Memory B cell (primary cell): ENCODE measurements around the gene RBM39.

Source experiments
- ATAC-seq: fragments of 150-1000 bp; cut with Tn5 transposase; 2 replicates; pipeline ENCODE4 v1.10.0; 2021; ENCODE audit warnings: low read depth, mild to moderate bottlenecking, moderate library complexity
- DNase-seq, 2 donors: peaks; one replicate each; pipeline ENCODE4 v3.0.0; 2022; ENCODE audit warnings: low spot score in 2 of 2
- H3K27ac Mint-ChIP-seq: one replicate; pipeline ENCODE4 v1.8.0; 2022; ENCODE audit warnings: mild to moderate bottlenecking, moderate library complexity, mixed read lengths
- H3K27me3 Mint-ChIP-seq: one replicate; pipeline ENCODE4 v1.8.0; 2022; ENCODE audit warnings: mixed read lengths
- H3K36me3 Mint-ChIP-seq: one replicate; pipeline ENCODE4 v1.8.0; 2022; ENCODE audit warnings: mild to moderate bottlenecking, mixed read lengths
- H3K4me1 Mint-ChIP-seq: one replicate; pipeline ENCODE4 v1.8.0; 2022; ENCODE audit warnings: mixed read lengths
- H3K4me3 Mint-ChIP-seq: one replicate; pipeline ENCODE4 v1.8.0; 2022; ENCODE audit warnings: mild to moderate bottlenecking, moderate library complexity, mixed read lengths
- H3K9me3 Mint-ChIP-seq: one replicate; pipeline ENCODE4 v1.8.0; 2022; ENCODE audit warnings: mixed read lengths

RBM39 gene

DNA sequence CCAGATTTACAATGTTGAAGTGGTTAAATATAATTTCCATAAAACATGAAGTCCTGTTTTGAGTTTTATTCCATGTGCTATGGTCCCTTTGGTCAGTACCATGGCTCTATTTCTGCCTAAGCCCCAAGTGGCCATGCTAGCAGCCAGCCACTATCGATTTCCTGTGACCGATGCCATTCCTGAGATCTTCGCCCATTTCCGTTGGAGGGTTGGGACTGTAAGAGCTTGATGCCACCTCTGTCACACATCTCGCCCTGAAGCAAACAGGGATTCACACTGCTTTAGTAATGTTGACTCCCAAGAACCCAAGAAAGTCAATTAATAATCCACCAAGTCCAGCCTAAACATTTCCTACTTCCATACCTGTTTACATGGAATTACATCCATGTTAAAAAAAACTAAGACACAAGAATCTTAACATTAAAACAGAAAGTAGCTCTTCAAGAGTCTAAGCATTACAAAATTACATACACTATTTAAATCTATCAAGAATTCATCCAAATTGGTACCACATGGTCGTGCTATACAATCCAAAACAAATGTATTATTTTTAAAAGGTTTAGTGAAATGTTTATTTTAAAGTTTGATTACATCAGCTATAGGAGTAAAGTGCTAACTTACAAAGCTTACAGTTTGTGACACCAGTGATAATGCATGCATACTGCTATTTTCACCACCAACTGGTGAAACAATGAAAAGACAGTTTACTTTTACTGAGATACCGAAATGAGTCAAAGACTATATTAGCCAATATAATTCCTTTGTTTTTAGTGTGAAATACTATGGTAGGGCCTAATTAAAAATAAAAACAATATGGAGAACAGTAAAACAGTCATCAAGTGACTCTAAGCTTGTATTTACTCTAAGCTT, 2.5 kb downstream of the RBM39 start:
- H3K36me3 Mint-ChIP-seq = peaks cover 28% of the 10 kb centered on the region

DNA sequence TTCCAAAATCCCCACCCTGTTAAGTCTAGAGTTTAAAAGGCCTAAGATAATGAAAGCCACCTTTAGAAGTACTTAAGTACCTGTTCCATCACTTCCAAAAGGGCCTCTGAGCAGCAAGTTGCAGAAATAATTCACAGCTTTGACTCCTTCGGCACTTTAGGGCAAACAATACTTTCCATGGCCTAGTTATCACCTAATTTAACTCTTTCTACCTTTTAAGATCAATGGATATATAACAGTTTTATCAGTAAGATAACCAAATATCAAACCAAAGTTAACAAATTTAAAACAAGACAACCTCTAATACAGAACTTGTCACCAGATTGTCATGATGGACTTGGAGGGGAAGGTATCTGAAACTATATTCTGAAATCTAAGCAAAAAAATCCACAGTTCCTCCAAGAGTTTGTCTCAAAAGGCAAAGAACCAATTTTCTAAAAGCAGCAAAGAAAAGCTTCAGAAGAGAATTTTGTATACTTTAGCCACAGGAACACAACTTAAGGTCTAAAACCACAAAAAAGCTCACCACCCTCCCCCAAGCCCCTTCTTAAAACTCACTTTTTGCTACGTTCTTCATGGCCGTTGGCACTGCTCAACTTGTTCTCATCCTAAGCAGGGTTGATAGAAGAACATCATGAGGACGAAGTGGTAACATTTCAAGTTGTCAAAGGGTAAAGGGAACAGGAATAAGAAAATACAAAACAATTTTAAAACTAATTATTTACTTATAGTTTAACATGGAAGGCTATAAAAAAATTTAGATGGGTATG, 3.5 kb downstream of the RBM39 start:
- ATAC-seq (no peak), DNase-seq (no peak)
- H3K4me1 Mint-ChIP-seq = peaks cover 23% of the 10 kb centered on the region
- H3K36me3 Mint-ChIP-seq = peaks cover 32% of the 10 kb centered on the region
- no peaks in the 10 kb centered on the region for H3K9me3 Mint-ChIP-seq
- H3K27me3 Mint-ChIP-seq = no peaks in the 10 kb centered on the region
- peak overlapping the region; percentile 8 for H3K4me3 Mint-ChIP-seq
- peak overlapping the region; percentile 63 for H3K27ac Mint-ChIP-seq

More for the DNA sequence above, 2.5 kb downstream of the RBM39 start:
- Mint-ChIP-seq H3K4me3 (peak overlapping the region; percentile 64), H3K27me3 (no peaks in the 10 kb centered on the region), H3K27ac (peak overlapping the region; percentile 99), H3K4me1 (peaks cover 26% of the 10 kb centered on the region), H3K9me3 (no peaks in the 10 kb centered on the region)
- no peak for DNase-seq
- no peak for ATAC-seq

DNA sequence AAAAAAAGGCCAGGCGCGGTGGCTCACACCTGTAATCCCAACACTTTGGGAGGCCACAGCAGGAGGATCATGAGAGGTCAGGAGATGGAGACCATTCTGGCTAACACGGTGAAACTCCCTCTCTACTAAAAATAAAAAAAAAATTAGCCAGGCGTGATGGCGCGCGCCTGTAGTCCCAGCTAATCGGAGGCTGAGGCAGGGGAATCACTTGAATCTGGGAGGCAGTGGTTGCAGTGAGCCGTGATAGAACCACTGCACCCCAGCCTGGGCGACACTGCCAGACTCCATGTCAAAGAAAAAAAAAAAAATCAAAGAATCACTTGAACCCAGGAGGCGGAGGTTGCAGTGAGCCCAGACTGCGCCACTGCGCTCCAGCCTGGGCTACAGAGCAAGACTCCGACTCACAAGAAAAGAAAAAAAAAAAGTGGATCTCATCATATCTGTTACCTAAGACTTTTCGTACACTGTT, 4.2 kb downstream of the RBM39 start:
- ATAC-seq (no peak), DNase-seq (no peak)
- Mint-ChIP-seq H3K9me3 (no peaks in the 10 kb centered on the region), H3K27me3 (no peaks in the 10 kb centered on the region), H3K27ac (peak overlapping the region; percentile 63), H3K4me1 (peaks cover 18% of the 10 kb centered on the region), H3K4me3 (no peak overlapping the region), H3K36me3 (peaks cover 36% of the 10 kb centered on the region)

GRCh38 chr20:35735826-35736470, 6.1 kb downstream of the RBM39 start:
- Mint-ChIP-seq H3K4me1 (peaks cover 21% of the 10 kb centered on the region), H3K4me3 (no peak overlapping the region), H3K9me3 (no peaks in the 10 kb centered on the region), H3K27me3 (no peaks in the 10 kb centered on the region), H3K36me3 (peaks cover 36% of the 10 kb centered on the region), H3K27ac (peak overlapping the region; percentile 50)
- no peak for DNase-seq
- ATAC-seq = no peak

GRCh38 chr20:35734777-35735649, 7.0 kb downstream of the RBM39 start:
- ATAC-seq (peak; percentile 39), DNase-seq (no peak)
- Mint-ChIP-seq H3K36me3 (peaks cover 36% of the 10 kb centered on the region), H3K4me3 (no peak overlapping the region), H3K27ac (peak overlapping the region; percentile 71), H3K4me1 (peaks cover 18% of the 10 kb centered on the region), H3K9me3 (no peaks in the 10 kb centered on the region), H3K27me3 (no peaks in the 10 kb centered on the region)

DNA sequence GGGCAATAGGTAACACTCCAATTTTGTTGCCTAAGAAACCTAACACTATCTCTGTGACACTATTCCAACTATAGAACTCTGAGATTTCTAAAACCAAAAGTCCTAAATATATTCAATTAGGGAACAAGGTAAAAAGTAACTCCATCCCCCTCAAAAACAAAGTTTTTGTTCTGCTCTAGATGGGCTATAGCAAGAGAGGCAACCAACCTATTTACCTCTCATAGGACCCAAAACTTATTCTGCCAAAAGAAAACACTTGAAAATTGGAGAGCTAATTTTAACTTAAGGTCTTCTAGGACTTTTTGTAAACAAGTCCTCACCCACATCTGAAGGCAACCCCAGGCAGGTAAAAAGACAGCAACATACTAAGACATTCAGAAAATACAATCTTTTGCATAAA, 7.7 kb downstream of the RBM39 start:
- Mint-ChIP-seq H3K9me3 (no peaks in the 10 kb centered on the region), H3K27me3 (no peaks in the 10 kb centered on the region), H3K4me3 (no peak overlapping the region), H3K36me3 (peaks cover 33% of the 10 kb centered on the region), H3K27ac (peak overlapping the region; percentile 71), H3K4me1 (peaks cover 20% of the 10 kb centered on the region)
- DNase-seq (no peak), ATAC-seq (peak; percentile 16)

DNA sequence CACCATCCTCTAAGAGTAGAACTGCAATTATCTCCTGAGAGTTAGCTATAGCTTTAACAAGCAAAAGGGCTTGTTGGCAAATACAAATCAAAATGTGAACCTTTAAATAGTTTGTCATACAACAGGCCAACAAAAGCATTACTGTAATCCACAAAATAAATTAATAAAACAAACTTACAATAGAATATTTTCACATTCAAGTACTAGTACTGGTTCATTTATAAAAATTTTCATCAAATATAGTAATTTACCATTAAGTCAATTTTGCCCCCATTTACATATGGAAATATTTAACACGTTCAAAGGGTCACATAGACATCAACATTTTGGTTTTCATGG, 9.4 kb downstream of the RBM39 start:
- H3K4me3 Mint-ChIP-seq = no peak overlapping the region
- no peak for DNase-seq

DNA sequence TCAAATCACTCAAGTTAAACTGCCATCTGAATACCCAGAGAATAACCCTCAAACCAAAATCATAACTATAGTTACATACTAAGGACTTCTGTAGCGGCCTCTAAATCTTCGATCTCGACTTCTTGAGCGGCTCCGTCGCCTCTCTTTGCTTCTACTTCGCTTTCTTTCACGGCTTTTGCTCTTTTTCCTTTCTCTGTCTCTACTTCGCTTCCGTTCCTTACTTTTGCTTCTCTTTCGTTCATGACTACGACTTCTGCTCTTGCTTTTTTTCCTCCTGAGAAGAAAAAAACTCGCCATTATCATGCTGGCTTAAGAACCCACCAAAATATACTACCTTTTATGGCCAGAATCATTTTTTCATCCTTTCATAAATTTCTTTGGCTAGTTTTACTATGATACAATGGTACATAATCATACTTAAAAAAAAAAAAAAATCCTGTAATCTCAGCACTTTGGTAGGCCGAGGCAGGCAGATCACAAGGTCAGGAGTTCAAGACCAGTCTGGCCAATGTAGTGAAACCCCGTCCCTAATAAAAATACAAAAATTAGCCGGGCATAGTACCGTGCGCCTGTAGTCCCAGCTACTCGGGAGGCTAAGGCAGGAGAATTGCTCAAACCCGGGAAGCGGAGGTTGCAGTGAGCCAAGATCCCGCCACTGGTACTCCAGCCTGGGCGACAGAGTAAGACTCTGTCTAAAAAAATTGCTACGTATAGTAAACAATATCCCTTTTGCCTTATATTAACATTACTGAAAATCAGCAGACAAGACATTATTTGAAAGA, 10.0 kb downstream of the RBM39 start:
- H3K4me1 Mint-ChIP-seq = peaks cover 13% of the 10 kb centered on the region

More for the DNA sequence above, 9.4 kb downstream of the RBM39 start:
- Mint-ChIP-seq H3K27me3 (no peaks in the 10 kb centered on the region), H3K4me1 (peaks cover 13% of the 10 kb centered on the region), H3K9me3 (no peaks in the 10 kb centered on the region), H3K36me3 (peaks cover 22% of the 10 kb centered on the region), H3K27ac (peak overlapping the region; percentile 24)
- no peak for ATAC-seq

DNA sequence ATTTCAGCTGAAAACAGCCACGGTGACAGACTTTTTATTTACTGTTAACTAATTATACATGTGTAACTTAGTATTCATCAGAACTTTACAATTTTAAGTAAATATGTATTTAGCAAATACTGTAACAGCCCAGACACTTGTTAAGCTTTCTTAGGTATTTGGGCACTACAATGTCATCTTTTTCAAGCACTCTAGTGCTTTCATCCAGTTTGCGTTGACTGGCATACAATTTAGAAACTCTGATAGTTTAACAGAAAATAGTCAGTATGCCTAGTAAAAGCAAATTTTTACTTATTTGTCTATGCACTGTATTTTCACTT, 10.6 kb downstream of the RBM39 start:
- Mint-ChIP-seq H3K27me3 (no peaks in the 10 kb centered on the region), H3K4me1 (peaks cover 13% of the 10 kb centered on the region), H3K9me3 (no peaks in the 10 kb centered on the region), H3K27ac (no peak overlapping the region), H3K36me3 (peaks cover 27% of the 10 kb centered on the region), H3K4me3 (no peak overlapping the region)
- ATAC-seq (no peak), DNase-seq (no peak)

More for the DNA sequence above, 10.0 kb downstream of the RBM39 start:
- no peaks in the 10 kb centered on the region for H3K27me3 Mint-ChIP-seq
- DNase-seq (no peak), ATAC-seq (no peak)
- H3K27ac Mint-ChIP-seq = no peak overlapping the region
- H3K36me3 Mint-ChIP-seq = peaks cover 22% of the 10 kb centered on the region
- no peak overlapping the region for H3K4me3 Mint-ChIP-seq
- no peaks in the 10 kb centered on the region for H3K9me3 Mint-ChIP-seq

GRCh38 chr20:35730583-35731468, 11.2 kb downstream of the RBM39 start:
- H3K27ac Mint-ChIP-seq = no peak overlapping the region
- H3K4me3 Mint-ChIP-seq = no peak overlapping the region
- ATAC-seq = no peak
- no peaks in the 10 kb centered on the region for H3K27me3 Mint-ChIP-seq
- peaks cover 13% of the 10 kb centered on the region for H3K4me1 Mint-ChIP-seq
- no peaks in the 10 kb centered on the region for H3K9me3 Mint-ChIP-seq
- peaks cover 26% of the 10 kb centered on the region for H3K36me3 Mint-ChIP-seq
- no peak for DNase-seq

- Mint-ChIP-seq H3K4me1 (peaks cover 13% of the 10 kb centered on the region), H3K4me3 (no peak overlapping the region), H3K9me3 (no peaks in the 10 kb centered on the region), H3K27ac (no peak overlapping the region), H3K27me3 (no peaks in the 10 kb centered on the region), H3K36me3 (peaks cover 27% of the 10 kb centered on the region)
- ATAC-seq = no peak
- no peak for DNase-seq
These were observed 12.1 kb downstream of the RBM39 start for GRCh38 chr20:35729836-35730582.
